GM21381 (cell line): ENCODE measurements around the gene CDH4.

ENCODE experiments used
- ATAC-seq: cut with Tn5 transposase; IDR thresholded peaks from one replicate; pipeline ENCODE4 v1.9.1; 2021; ENCODE audit warnings: mild to moderate bottlenecking, moderate library complexity; ENCODE audit not compliant: unreplicated experiment

The CDH4 gene

GRCh38 chr20:61895016-61895415 is 643.0 kb downstream of the CDH4 start:
- no peak for ATAC-seq

- no peak for ATAC-seq
Measured at GRCh38 chr20:61895686-61896057, 643.6 kb downstream of the CDH4 start.

DNA sequence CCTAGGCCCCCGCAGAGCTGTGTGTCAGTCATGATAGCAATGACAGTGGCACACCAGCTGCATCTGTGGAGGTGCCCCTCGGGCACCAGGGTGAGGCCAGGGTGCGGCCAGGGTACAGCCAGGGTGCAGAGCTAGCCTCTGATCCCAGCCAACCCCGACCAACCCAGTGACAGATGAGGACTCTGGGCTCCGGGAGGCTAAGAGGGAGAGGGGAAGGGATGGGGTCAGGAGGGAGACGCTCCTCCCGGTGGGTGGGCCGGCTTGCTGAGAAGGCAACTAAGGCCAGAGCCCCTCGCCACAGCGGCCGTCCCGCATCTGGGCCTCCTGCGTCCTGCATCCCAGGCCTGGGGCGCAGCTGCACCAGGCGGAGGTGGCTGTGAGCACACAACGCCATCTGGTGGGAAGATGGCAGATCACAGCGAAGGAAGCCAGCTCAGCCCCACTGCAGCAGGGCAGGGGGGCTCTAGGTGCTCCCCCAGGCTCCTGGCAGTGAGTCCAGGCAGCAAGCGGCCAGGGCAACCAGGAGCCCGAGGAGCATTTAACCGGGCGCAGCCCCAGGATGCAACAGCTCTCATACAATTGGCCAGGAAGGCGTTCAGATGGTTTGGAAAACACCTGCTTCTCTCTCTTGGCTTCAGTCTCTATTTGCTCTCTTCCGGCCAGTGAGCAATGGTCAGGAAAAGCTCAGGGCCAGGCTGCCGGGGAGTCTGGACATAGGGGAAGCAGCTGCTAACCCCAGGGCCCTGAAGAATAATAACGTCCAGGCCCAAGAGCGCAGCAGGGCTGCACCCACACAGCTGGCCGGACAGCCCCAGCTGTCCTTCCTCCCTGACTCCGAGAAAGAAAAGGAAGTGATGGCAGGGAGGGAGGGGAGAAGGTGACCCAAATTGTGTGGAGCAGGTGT is 644.2 kb downstream of the CDH4 start:
- ATAC-seq = no peak

- no peak for ATAC-seq
Measured at GRCh38 chr20:61897401-61898295, 645.6 kb downstream of the CDH4 start.

DNA sequence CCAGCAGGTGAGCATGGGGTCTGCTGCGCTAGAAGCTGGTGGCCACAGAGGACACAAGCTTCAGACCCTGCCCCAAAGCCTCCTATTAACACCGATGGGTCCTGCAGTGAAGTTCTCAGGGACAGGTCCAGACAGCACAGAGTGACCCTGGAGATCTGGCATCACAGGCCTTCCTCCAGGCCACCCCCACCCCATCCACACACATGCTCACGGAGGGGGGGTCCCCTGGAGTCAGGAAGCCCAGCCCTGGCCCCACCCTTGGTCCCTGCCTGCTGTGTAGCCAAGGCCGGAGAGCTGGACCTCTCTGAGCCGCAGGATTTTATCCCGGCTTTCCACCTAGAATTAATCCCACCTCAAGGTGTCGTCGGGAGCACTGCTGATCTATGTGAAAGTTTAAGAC is 646.3 kb downstream of the CDH4 start:
- no peak for ATAC-seq

- no peak for ATAC-seq
Measured at GRCh38 chr20:61900011-61900944, 648.2 kb downstream of the CDH4 start.

GRCh38 chr20:61900945-61901293 is 648.9 kb downstream of the CDH4 start:
- ATAC-seq = no peak

DNA sequence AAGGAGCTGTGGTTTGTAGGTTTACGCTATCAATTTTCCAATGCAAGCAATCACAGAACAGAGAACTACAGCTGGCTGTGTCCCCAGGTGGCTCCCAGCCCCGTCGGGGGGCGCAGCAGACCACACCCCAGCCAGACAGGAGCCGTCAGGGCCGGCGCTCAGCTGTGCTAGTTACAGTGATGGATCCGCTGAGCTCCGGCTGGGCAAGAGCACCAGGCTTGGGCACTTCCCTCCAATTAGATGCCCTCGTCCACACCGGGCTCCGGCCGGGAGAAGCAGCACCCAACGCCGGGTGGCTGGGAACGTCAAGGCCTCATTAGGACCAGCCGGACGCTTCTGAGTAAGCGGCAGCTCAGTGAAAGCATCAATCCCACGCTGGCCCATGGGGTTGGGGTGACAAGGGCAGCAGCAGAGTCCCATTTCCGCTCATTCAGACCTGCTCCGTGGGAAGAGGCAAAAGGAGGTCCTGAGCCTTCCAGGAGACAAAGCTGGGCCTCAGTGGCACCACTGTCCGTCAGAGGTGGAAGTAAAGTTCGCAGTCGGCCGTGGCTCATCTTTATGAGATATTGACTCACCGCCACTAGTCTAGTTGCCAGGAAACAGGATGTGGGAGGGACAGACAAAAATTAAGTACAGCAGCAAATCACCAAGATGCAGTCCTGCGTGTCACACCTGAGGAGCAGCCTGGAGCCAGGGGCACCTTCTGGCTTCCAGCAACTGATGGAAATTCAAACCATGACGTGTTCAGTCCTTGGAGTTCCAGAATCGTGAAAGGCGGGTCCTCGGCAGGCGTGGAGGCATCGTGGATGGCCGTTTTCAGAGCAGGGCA is 649.5 kb downstream of the CDH4 start:
- no peak for ATAC-seq

- no peak for ATAC-seq
Measured at GRCh38 chr20:61902221-61902869, 650.3 kb downstream of the CDH4 start.

DNA sequence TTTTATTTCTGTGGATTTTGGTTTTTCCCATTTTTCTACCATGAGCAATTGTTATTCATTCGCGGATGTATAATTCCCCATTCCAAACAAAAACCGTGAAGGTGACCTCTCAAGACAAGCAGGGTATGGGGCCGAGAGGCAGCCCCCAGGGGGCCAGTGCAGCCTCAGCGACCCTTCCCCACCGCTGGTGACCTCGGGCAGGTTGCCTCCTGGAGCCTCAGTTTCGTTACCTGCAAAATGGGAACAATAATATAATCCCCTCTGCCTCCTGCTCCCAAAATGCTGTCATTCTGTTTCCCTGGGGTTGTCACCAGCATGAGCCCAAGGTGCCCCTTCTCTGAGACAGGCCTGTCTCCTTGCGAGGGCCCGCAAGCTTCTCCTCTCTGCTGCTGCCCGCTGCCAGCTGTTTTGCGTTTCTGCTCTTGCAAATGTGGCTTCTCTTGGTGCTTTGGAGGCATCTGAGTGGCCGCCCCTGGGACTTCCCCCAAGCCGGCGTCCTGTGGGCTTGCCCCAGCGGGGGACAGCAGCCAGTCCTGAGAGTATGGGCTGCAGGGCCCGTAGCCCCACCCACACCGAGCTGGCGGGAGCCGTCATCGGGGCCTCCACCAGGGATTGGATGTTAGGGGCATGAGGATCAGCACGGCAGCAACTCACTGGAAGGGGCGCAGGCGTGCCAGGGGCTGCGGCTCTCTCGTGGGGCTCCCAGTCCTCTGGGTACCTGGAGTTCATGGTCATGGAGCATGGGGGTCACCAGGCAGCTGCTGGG is 651.7 kb downstream of the CDH4 start:
- ATAC-seq = no peak

GRCh38 chr20:61904456-61904855 is 652.4 kb downstream of the CDH4 start:
- no peak for ATAC-seq

DNA sequence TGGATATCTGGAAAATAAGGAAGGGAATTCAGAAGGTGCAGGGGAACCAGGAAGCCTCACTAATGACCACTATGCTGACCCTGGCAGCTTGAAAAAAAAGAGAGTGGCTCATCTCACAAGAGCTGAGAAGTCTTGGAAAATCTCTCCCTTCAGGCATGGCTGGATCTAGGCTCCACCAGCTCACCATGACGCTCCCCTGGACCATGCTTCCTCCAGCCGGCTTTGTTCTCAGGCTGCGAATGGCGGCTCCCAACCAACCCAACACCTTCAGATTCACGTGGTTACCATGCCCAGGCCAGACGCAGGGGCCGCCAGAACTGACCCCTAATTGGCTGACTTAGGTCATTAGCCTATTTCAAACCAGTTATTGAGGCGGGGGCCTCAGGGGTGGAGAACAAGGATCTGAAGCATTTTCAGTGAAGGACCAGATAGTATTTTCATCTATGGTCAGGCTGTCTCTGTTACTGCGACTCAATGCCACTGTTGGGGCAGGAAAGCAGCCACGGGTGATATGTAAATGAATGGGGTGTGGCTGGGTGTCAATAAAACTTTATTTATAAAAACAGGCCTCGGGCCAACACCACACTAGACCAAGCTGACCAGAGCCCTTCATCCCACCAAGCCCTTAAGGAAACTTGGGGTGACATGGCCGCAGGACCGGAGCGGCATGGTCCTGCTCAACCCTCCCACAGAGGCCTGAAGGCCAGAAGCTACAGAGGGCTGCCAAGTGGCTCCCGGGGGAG is 653.9 kb downstream of the CDH4 start:
- no peak for ATAC-seq

DNA sequence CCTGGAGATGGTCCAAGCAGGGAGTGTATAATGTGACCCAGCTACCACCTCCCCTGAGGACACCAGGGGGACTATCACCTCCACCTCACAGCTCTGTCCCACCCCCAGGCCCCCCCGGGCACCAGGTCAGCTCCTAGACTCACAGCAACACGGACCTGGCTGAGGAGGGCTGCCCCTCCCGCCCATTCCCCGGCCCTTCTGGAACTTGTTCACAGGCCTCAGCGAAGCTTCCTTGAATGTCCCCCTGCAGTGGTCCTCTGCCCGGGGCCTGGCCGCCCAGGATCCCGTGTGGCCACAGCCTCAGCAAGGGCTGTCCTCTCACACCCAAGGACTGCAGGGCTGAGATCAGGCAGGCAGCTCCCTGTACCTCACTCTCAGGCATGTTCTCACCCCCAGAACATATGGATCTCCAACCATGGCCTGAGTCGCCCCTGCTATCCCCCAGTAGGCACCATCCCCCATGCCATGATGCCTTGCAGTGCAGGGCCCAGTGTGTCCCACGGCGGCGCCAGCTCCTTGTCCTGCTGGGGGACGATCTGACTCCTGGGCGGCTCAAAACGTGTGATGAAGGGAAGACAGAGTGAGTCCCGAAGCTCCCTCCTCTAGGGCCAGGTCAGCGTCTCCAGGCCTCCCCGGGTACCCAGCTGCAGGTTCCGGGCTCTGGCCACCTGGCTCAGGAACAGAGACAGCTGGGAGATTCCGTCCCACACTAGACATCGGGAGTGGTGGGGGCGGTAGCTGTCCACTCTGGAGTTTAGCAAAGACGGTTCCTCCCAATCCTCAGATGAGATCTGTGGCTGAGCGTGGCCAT is 655.2 kb downstream of the CDH4 start:
- ATAC-seq = no peak

- no peak for ATAC-seq
Measured at GRCh38 chr20:61908057-61909026, 656.3 kb downstream of the CDH4 start.

DNA sequence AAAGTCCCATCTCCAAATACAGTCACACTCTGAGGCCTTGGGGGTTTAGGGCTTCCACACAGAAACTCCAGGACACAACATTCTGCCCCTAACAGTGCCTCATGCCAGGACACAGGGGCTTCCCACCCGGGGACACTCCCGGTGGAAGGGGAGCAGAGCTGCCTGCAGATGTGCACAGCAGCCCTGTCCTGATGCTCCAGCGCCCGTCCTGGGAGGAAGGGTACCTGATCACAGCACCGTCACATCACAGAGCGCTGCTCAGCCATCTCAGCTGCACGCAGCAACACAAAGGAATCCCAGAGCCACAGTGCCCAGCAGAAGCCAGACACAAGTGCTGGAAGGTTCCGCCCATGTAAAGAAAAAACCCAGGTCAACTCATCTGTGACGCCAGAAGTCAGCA is 657.0 kb downstream of the CDH4 start:
- ATAC-seq = no peak

DNA sequence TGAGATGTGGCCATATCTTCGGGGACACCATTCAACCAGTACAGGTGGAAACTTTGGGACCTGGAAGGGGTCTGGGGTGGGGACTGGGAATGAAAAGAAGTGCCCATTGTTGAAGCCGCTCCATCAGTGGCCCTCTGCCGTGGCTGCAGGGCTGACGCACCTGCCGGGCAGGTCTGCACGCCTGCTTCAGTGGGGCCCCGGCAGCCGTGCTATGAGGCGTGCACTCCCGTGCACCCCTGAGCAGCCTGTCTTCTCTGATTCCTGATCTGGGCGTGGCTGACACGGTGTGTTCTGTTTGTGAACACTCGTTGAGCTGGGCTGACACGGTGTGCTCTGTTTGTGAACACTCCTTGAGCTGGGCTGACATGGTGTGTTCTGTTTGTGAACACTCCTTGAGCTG is 657.8 kb downstream of the CDH4 start:
- ATAC-seq = no peak
